Measurements from ENCODE around the gene COL6A2.
"Not testable (repeated sequence)": the region's sequence is repeated elsewhere in the genome, so short reads cannot be mapped to it uniquely, and the experiment has no call there.

COL6A2 gene

DNA sequence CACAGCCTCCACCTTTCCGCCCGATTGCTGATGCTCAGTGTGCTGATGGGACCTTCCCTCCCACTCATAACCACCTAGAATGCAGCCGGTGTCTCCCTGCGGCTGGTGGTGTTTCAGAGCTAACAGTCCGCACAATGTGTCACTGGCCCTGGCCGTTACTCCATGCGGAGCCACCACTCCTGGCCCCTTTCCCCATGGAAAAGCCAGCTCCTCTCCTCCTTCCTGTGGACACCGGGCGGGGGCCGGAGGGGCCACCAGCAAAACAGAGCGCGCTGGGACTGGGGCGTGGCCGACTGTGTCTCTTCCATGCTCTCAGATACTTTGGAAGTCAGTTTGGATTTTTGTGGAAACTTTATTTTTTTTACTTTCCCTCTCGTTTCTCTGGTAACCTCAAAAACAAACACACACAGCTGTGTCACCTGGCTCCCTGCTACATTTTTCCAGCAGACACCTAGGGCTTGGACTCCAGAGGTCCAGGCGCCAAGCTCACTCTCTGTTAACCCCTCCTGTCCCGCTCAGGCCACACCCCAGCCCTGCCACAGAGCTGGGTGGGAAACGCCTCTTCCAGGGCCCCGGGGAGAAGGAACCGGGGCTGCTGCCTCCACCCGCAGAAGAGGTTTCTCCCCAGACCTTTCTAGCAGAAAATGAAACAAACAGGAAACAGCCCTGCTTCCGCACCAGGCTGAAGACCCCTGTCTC lies 32.5 kb upstream of the COL6A2 start:
- no peak overlapping the region for H3K4me3 ChIP-seq (ENCODE audit: low read length)
- no peak for TF ChIP-seq ZNF274 (IDR thresholded peaks at IDR 0.05; ENCODE audit: low read depth, low read length)

- H3K4me3 ChIP-seq (ENCODE audit: low read length), result no peak overlapping the region
- TF ChIP-seq ZNF274 (IDR thresholded peaks at IDR 0.05; ENCODE audit: low read depth, low read length), result no peak
Measured at GRCh38 chr21:46065914-46066551, 31.9 kb upstream of the COL6A2 start.

DNA sequence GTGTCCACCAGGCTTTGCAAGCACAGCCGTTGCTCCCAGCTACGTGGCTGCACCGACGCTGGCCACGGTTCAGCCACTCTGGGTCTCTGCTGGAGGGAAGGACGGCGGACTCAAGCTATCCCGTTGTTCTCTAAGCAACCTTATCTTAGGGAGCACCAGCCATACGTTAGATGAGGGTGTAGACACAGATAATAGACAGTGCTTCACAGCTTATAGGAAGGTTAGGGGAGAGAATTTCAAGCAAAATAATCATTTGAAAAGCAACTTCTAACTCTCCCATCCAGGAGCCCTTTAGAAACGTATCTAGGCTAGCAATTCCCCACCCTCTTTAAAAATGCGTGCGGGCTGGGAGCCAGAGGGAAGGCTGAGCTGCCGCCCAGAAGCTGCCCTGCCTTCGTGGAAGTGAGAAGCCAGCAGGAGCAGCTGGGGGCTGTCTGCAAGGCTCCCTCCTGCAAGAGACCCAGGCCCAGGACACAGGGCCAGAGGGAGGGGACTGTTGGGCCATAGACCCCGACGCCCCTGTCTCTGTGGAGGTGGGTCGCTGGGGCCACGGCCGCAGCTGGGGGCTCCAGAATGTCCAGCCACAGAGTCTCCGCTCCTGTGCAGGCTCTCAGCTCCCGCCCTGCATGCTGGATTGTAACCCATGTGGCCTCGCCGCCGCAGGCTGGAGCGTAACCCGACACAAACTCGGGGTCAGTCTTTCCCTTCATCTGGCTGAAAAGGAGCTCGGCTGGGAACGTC lies 31.2 kb upstream of the COL6A2 start:
- TF ChIP-seq ZNF274 (IDR thresholded peaks at IDR 0.05; ENCODE audit: low read depth, low read length), result no peak
- no peak overlapping the region for H3K4me3 ChIP-seq (ENCODE audit: low read length)

GRCh38 chr21:46067505-46068201 lies 30.3 kb upstream of the COL6A2 start:
- H3K4me3 ChIP-seq (ENCODE audit: low read length), result no peak overlapping the region
- TF ChIP-seq ZNF274 (IDR thresholded peaks at IDR 0.05; ENCODE audit: low read depth, low read length), result no peak

GRCh38 chr21:46068516-46069079 lies 29.3 kb upstream of the COL6A2 start:
- no peak for TF ChIP-seq ZNF274 (IDR thresholded peaks at IDR 0.05; ENCODE audit: low read depth, low read length)
- no peak overlapping the region for H3K4me3 ChIP-seq (ENCODE audit: low read length)

DNA sequence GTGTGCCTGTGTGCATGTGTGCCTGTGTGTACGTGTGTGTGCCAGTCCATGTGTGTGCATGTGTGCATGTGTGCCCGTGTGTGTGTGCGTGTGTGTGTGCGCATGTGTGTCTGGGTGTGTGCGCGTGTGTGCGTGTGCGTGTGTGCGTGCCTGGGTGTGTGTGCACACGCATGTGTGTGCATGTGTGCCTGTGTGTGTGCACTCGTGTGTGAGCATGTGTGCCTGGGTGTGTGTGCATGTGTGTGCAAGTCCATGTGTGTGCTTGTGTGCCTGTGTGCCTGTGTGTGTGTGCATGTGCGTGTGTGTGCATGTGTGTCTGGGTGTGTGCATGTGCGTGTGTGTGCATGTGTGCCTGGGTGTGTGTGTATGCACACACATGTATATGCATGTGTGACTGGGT lies 28.7 kb upstream of the COL6A2 start:
- H3K4me3 ChIP-seq (ENCODE audit: low read length), result no peak overlapping the region
- TF ChIP-seq ZNF274 (IDR thresholded peaks at IDR 0.05; ENCODE audit: low read depth, low read length), result no peak

DNA sequence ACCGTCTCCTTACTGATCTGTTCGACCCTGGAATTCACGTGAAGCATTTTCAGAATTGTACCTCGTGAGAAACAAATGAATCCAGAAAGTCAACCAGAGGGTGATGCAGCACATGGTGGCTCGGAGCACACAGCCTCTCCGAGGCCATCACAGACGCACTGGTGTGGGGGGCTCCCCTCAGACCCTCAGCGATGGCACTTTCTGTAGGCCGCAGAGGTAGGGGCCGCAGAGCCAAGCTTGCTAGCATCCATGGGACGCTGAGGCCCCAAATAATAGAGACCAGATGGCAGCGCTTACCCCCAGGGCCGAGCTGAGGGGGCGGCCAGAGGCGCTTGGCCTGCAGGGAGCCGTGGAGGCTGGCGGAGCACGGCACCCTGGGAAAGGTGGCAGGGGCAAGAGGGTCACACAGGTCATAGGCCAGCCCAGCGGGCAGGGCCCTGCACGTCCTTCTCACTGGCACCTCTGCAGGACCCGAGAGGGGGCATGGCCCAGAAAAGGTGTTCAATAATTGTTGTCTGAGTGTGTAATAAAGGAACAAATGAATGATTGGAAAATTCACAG lies 28.1 kb upstream of the COL6A2 start:
- TF ChIP-seq ZNF274 (IDR thresholded peaks at IDR 0.05; ENCODE audit: low read depth, low read length), result no peak
- no peak overlapping the region for H3K4me3 ChIP-seq (ENCODE audit: low read length)

GRCh38 chr21:46071082-46071481 lies 26.8 kb upstream of the COL6A2 start:
- TF ChIP-seq ZNF274 (IDR thresholded peaks at IDR 0.05; ENCODE audit: low read depth, low read length), result no peak
- no peak overlapping the region for H3K4me3 ChIP-seq (ENCODE audit: low read length)

DNA sequence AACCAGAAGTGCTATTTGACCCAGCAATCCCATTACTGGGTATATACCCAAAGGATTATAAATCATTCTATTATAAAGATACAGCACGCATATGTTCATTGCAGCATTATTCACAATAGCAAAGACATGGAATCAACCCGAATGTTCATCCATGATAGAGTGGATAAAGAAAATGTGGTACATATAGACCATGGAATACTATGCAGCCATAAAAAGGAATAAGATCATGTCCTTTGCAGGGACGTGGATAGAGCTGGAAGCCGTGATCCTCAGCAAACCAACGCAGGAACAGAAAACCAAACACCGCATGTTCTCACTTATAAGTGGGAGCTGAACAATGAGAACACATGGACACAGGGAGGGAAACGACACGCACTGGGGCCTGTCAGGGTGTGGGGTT lies 21.2 kb upstream of the COL6A2 start:
- H3K4me3 ChIP-seq (ENCODE audit: low read length), result not testable (repeated sequence)

GRCh38 chr21:46077674-46078101 lies 20.2 kb upstream of the COL6A2 start:
- no peak for TF ChIP-seq ZNF274 (IDR thresholded peaks at IDR 0.05; ENCODE audit: low read depth, low read length)

GRCh38 chr21:46078322-46078977 lies 19.5 kb upstream of the COL6A2 start:
- no peak overlapping the region for H3K4me3 ChIP-seq (ENCODE audit: low read length)
- no peak for TF ChIP-seq ZNF274 (IDR thresholded peaks at IDR 0.05; ENCODE audit: low read depth, low read length)

More at GRCh38 chr21:46077674-46078101, 20.2 kb upstream of the COL6A2 start:
- H3K4me3 ChIP-seq (ENCODE audit: low read length), result no peak overlapping the region

DNA sequence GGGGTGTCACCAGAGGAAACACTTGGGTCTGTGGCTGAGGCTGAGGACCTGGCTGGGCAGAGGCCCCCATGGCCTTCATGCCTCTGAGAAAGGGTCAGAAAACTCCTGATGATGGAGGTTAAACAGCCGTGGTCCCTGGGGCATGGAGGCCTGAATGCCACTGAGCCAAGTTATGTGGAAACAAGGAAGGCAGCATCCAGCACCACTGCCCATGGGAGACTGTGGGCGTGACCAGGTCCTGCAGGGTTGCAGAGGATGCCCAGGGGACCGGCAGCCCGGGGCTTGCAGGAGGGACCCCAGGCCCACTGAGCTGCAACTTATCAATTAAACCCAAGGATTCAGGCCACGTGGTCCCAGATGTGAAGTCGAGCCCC lies 18.9 kb upstream of the COL6A2 start:
- no peak for TF ChIP-seq ZNF274 (IDR thresholded peaks at IDR 0.05; ENCODE audit: low read depth, low read length)
- no peak overlapping the region for H3K4me3 ChIP-seq (ENCODE audit: low read length)

DNA sequence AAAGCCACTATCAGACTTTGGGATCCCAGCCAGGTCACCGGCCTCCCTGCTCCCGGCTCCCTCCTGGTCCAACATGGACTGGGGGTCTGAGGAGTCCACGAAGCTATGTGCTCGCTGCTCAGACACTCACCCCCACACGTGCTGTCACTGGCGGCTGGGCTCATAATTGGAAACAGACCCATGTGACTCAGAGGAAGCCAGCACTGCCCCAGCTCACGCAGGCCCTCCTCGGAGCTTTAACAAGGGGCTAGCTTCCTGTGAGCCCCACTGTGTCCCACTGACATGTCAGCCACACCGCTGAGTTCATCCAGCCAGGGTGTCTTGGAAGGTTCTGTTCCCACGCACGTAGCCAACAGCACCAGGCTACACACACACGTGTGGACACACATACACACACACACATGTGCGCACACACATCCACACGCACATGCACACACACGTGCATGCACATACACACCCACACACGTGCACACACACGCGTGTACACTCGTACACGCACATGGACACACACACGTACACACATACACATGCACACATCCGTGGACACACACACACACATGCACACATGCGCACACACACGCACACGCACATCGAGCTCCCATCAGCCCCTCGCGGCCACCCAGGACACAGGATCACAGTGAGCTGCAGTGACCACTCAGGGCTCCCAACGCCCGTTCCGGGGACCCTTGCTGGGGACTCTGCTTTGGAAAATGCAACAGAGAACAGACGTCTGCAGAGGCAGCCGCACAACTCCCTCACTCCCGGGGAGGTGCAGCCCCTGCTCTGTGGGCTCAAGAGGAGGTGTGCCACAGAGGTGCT lies 18.4 kb upstream of the COL6A2 start:
- no peak overlapping the region for H3K4me3 ChIP-seq (ENCODE audit: low read length)
- TF ChIP-seq ZNF274 (IDR thresholded peaks at IDR 0.05; ENCODE audit: low read depth, low read length), result no peak
